Memory B cell (primary cell): ENCODE results near the gene KRT38.
"Not testable (repeated sequence)": the region's sequence is repeated elsewhere in the genome, so short reads cannot be mapped to it uniquely, and the experiment has no call there.

Experiments used
- ATAC-seq: fragments of 150-1000 bp; cut with Tn5 transposase; 2 replicates; pipeline ENCODE4 v1.10.0; 2021; ENCODE audit warnings: low read depth, mild to moderate bottlenecking, moderate library complexity
- DNase-seq, 2 donors: peaks; one replicate each; pipeline ENCODE4 v3.0.0; 2022; ENCODE audit warnings: low spot score in 2 of 2
- H3K27ac Mint-ChIP-seq: one replicate; pipeline ENCODE4 v1.8.0; 2022; ENCODE audit warnings: mild to moderate bottlenecking, moderate library complexity, mixed read lengths
- H3K27me3 Mint-ChIP-seq: one replicate; pipeline ENCODE4 v1.8.0; 2022; ENCODE audit warnings: mixed read lengths
- H3K36me3 Mint-ChIP-seq: one replicate; pipeline ENCODE4 v1.8.0; 2022; ENCODE audit warnings: mild to moderate bottlenecking, mixed read lengths
- H3K4me1 Mint-ChIP-seq: one replicate; pipeline ENCODE4 v1.8.0; 2022; ENCODE audit warnings: mixed read lengths
- H3K4me3 Mint-ChIP-seq: one replicate; pipeline ENCODE4 v1.8.0; 2022; ENCODE audit warnings: mild to moderate bottlenecking, moderate library complexity, mixed read lengths
- H3K9me3 Mint-ChIP-seq: one replicate; pipeline ENCODE4 v1.8.0; 2022; ENCODE audit warnings: mixed read lengths

The KRT38 gene

GRCh38 chr17:41424111-41424635, 16.6 kb downstream of the KRT38 start, which contains the start of gene KRT37:
Gene KRT37, minus strand, starts transcription at chr17:41424585. Its CDS starts 62 bp downstream, at chr17:41424523.
- H3K27me3 Mint-ChIP-seq: peaks cover 11% of the 10 kb centered on the region
- H3K4me1 Mint-ChIP-seq: no peaks in the 10 kb centered on the region
- DNase-seq (no peak), ATAC-seq (no peak)
- H3K36me3 Mint-ChIP-seq: no peaks in the 10 kb centered on the region
- no peak within 1 kb of the TSS for H3K4me3 Mint-ChIP-seq
- no peak within 1 kb of the TSS for H3K27ac Mint-ChIP-seq
- H3K9me3 Mint-ChIP-seq: no peaks in the 10 kb centered on the region

GRCh38 chr17:41422586-41422985, 18.2 kb downstream of the KRT38 start:
- H3K4me3 Mint-ChIP-seq, H3K9me3 Mint-ChIP-seq, H3K4me1 Mint-ChIP-seq, H3K27me3 Mint-ChIP-seq, DNase-seq, H3K36me3 Mint-ChIP-seq, ATAC-seq, H3K27ac Mint-ChIP-seq: not testable (repeated sequence)

- no peak for DNase-seq
- H3K27ac Mint-ChIP-seq: no peak overlapping the region
- no peaks in the 10 kb centered on the region for H3K9me3 Mint-ChIP-seq
- H3K27me3 Mint-ChIP-seq: peaks cover 9% of the 10 kb centered on the region
- H3K4me1 Mint-ChIP-seq: peaks cover 9% of the 10 kb centered on the region
- no peaks in the 10 kb centered on the region for H3K36me3 Mint-ChIP-seq
- H3K4me3 Mint-ChIP-seq: no peak overlapping the region
- ATAC-seq: no peak
Measured at GRCh38 chr17:41421617-41422016, 19.2 kb downstream of the KRT38 start.

GRCh38 chr17:41421116-41421515, 19.7 kb downstream of the KRT38 start:
- DNase-seq: no peak
- no peaks in the 10 kb centered on the region for H3K36me3 Mint-ChIP-seq

GRCh38 chr17:41420134-41420533, 20.6 kb downstream of the KRT38 start:
- Mint-ChIP-seq H3K4me1 (peaks cover 9% of the 10 kb centered on the region), H3K27ac (no peak overlapping the region), H3K4me3 (no peak overlapping the region), H3K9me3 (no peaks in the 10 kb centered on the region), H3K27me3 (peaks cover 8% of the 10 kb centered on the region), H3K36me3 (no peaks in the 10 kb centered on the region)
- DNase-seq (no peak), ATAC-seq (no peak)

More at GRCh38 chr17:41421116-41421515, 19.7 kb downstream of the KRT38 start:
- Mint-ChIP-seq H3K4me3 (no peak overlapping the region), H3K27ac (no peak overlapping the region), H3K9me3 (no peaks in the 10 kb centered on the region), H3K4me1 (peaks cover 9% of the 10 kb centered on the region), H3K27me3 (peaks cover 9% of the 10 kb centered on the region)
- no peak for ATAC-seq

GRCh38 chr17:41419716-41420115, 21.1 kb downstream of the KRT38 start:
- H3K4me1 Mint-ChIP-seq: peaks cover 9% of the 10 kb centered on the region
- DNase-seq (no peak), ATAC-seq (no peak)
- H3K27ac Mint-ChIP-seq: no peak overlapping the region
- no peaks in the 10 kb centered on the region for H3K36me3 Mint-ChIP-seq
- H3K9me3 Mint-ChIP-seq: no peaks in the 10 kb centered on the region
- H3K4me3 Mint-ChIP-seq: no peak overlapping the region
- H3K27me3 Mint-ChIP-seq: peaks cover 7% of the 10 kb centered on the region

- Mint-ChIP-seq H3K27ac (no peak overlapping the region), H3K9me3 (no peaks in the 10 kb centered on the region), H3K27me3 (peaks cover 13% of the 10 kb centered on the region), H3K4me1 (peaks cover 9% of the 10 kb centered on the region), H3K4me3 (no peak overlapping the region), H3K36me3 (no peaks in the 10 kb centered on the region)
- ATAC-seq (no peak), DNase-seq (no peak)
Measured at GRCh38 chr17:41418116-41418860, 22.5 kb downstream of the KRT38 start.

GRCh38 chr17:41417576-41418015, 23.2 kb downstream of the KRT38 start:
- H3K4me1 Mint-ChIP-seq: peaks cover 9% of the 10 kb centered on the region
- H3K9me3 Mint-ChIP-seq: no peaks in the 10 kb centered on the region
- no peaks in the 10 kb centered on the region for H3K36me3 Mint-ChIP-seq
- H3K4me3 Mint-ChIP-seq: no peak overlapping the region
- peaks cover 9% of the 10 kb centered on the region for H3K27me3 Mint-ChIP-seq
- H3K27ac Mint-ChIP-seq: no peak overlapping the region
- peak; percentile 71 for ATAC-seq
- DNase-seq: peak in 1 of 2 donors; percentile 10

GRCh38 chr17:41417127-41417526, 23.7 kb downstream of the KRT38 start:
- no peak for ATAC-seq
- no peak for DNase-seq
- Mint-ChIP-seq H3K4me3 (no peak overlapping the region), H3K27me3 (peaks cover 9% of the 10 kb centered on the region), H3K9me3 (no peaks in the 10 kb centered on the region), H3K27ac (no peak overlapping the region), H3K36me3 (no peaks in the 10 kb centered on the region), H3K4me1 (peaks cover 9% of the 10 kb centered on the region)

GRCh38 chr17:41416479-41416878, 24.3 kb downstream of the KRT38 start:
- Mint-ChIP-seq H3K27me3 (peaks cover 8% of the 10 kb centered on the region), H3K4me3 (no peak overlapping the region), H3K36me3 (no peaks in the 10 kb centered on the region), H3K4me1 (peaks cover 9% of the 10 kb centered on the region), H3K27ac (no peak overlapping the region), H3K9me3 (no peaks in the 10 kb centered on the region)
- no peak for ATAC-seq
- no peak for DNase-seq

GRCh38 chr17:41415833-41416335, 24.9 kb downstream of the KRT38 start:
- Mint-ChIP-seq H3K27me3 (peaks cover 7% of the 10 kb centered on the region), H3K4me3 (no peak overlapping the region), H3K36me3 (no peaks in the 10 kb centered on the region), H3K4me1 (peaks cover 9% of the 10 kb centered on the region), H3K9me3 (no peaks in the 10 kb centered on the region), H3K27ac (no peak overlapping the region)
- DNase-seq (no peak), ATAC-seq (no peak)

- Mint-ChIP-seq H3K9me3 (no peaks in the 10 kb centered on the region), H3K27ac (no peak overlapping the region), H3K27me3 (peaks cover 7% of the 10 kb centered on the region), H3K4me3 (no peak overlapping the region), H3K4me1 (peaks cover 9% of the 10 kb centered on the region), H3K36me3 (no peaks in the 10 kb centered on the region)
- ATAC-seq: no peak
- no peak for DNase-seq
Measured at GRCh38 chr17:41415411-41415810, 25.4 kb downstream of the KRT38 start.

- Mint-ChIP-seq H3K4me3 (no peak overlapping the region), H3K4me1 (peaks cover 9% of the 10 kb centered on the region), H3K27me3 (peaks cover 11% of the 10 kb centered on the region), H3K9me3 (no peaks in the 10 kb centered on the region), H3K36me3 (no peaks in the 10 kb centered on the region), H3K27ac (no peak overlapping the region)
- no peak for DNase-seq
- ATAC-seq: no peak
Measured at GRCh38 chr17:41413982-41414381, 26.8 kb downstream of the KRT38 start.

- Mint-ChIP-seq H3K4me3 (no peak overlapping the region), H3K27me3 (peaks cover 11% of the 10 kb centered on the region), H3K9me3 (no peaks in the 10 kb centered on the region), H3K27ac (no peak overlapping the region), H3K36me3 (no peaks in the 10 kb centered on the region), H3K4me1 (peaks cover 9% of the 10 kb centered on the region)
- DNase-seq (no peak), ATAC-seq (no peak)
Measured at GRCh38 chr17:41413353-41413957, 27.3 kb downstream of the KRT38 start.
